Activated CD4-positive, alpha-beta T cell treated with anti-CD3 and anti-CD28 coated beads, Interleukin-2, amount 50 U/mL, for 4 hours (primary cell): ENCODE results near the gene NUAK2.

Experiments used
- DNase-seq, 2 experiments: peaks; one replicate each; pipeline ENCODE4 v3.0.0-alpha.2; 2020

NUAK2 gene

DNA sequence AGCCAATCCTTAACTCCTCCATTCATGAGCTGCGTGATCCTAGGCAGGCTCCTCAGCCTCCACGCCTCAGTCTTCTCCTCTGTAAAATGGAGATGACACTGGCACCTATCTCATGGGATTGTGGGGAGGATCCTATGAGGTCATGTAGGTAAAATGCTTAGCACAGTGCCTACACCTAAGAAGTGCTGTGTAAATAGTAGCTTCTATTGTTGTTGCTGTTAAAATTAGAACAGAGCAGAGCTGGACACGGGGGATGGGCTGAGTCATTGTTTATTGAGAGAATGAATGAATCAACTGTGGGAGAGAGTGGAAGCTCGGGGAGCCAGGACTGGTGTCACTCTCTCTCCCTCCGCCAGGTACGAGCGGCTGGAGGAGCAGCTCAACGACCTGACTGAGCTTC is 50.8 kb downstream of the NUAK2 start:
- DNase-seq, result no peak

GRCh38 chr1:205270271-205270670 is 51.3 kb downstream of the NUAK2 start:
- DNase-seq, result no peak

DNA sequence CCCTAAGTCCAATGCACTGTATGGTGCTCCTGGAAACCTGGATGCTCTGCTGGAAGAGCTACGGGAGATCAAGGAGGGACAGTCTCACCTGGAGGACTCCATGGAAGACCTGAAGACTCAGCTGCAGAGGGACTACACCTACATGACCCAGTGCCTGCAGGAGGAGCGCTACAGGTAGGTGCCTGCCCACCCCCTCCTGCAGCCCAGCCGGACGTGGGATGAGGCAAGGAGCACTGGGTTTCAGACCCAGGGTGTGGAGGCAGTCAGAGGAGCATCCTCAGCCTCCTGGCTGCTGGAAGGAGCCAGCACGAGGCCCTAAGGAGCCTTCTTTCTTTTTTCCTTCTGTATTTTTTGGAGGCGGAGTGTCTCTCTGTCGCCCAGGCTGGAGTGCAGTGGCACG is 51.8 kb downstream of the NUAK2 start:
- DNase-seq, result no peak

DNA sequence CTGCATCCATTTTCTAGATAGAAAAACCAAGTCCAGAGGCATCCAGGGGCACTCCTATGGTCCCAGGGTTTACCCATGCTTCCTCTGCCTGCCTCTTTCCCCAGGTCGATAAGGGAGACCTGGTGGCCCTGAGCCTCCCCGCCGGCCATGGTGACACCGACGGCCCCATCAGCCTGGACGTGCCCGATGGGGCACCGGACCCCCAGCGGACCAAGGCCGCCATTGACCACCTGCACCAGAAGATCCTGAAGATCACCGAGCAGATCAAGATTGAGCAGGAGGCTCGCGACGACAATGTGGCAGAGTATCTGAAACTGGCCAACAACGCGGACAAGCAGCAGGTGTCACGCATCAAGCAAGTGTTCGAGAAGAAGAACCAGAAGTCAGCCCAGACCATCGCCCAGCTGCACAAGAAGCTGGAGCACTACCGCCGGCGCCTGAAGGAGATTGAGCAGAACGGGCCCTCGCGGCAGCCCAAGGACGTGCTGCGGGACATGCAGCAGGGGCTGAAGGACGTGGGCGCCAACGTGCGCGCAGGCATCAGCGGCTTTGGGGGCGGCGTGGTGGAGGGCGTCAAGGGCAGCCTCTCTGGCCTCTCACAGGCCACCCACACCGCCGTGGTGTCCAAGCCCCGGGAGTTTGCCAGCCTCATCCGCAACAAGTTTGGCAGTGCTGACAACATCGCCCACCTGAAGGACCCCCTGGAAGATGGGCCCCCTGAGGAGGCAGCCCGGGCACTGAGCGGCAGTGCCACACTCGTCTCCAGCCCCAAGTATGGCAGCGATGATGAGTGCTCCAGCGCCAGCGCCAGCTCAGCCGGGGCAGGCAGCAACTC is 52.5 kb downstream of the NUAK2 start:
- DNase-seq, result no peak

GRCh38 chr1:205267306-205267902 is 54.1 kb downstream of the NUAK2 start:
- no peak for DNase-seq

GRCh38 chr1:205266611-205267305 is 54.8 kb downstream of the NUAK2 start:
- DNase-seq, result no peak

GRCh38 chr1:205263580-205264190 is 57.9 kb downstream of the NUAK2 start:
- DNase-seq, result no peak

DNA sequence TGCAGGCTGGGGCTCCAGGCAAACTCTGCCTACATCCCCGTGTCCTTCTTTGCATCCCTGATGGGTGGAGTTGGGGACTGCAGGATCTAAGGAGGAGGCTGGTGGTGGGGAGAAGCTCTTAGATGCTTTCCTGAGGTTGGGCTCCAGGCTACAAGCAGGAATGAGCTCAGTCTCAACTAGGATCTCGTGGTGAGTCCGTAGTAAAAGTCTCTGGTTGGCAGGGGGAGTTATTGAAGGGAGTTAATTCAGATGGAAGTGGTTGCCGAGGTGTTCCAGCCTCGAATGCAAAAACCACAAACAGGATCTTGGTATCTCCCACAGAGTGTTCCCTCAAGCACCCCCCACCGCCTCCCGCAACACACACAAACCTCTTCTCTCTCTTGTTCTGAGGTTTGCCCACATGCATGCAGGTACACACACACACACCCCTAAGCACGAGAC is 58.8 kb downstream of the NUAK2 start:
- DNase-seq, result no peak

DNA sequence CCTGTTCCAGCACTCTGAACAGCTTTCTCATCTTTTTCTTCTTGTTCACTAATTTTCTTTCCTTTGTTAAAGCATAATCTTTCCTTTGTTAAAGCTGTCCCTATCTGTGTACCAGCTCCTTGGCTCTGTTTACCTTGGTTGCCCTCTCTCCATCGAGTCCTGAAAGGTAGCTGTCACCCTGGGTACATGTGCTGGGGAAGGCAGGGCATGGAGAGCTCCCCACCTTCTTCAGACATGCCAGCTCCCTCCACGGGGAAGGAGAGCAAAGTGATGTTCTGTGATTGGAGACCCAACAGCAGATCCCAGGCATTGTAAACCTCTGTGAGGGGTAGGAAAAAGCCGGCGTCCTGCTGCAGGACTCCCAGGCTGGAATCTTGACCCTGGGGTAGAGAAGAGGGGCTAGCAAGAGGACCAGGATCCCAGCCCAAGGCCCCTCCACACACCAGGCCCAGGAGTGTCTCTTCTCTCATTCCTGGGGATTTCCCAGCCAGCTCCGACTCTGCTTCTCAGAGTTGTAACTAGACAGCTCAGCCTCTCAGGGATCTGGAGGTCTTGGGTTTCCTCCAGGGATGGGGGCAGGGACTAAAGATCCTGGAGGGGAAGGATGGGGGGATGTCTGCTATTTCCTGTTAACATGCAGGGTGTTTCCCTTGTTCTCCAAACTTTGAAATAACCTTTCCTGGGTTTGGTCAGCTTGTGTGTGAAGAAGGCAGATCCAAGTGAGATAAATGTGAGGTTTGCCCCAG is 59.4 kb downstream of the NUAK2 start:
- DNase-seq, result no peak

GRCh38 chr1:205260948-205261732 is 60.4 kb downstream of the NUAK2 start:
- DNase-seq, result no peak

- DNase-seq, result no peak
Measured at GRCh38 chr1:205259998-205260397, 61.5 kb downstream of the NUAK2 start.

GRCh38 chr1:205259324-205259832 is 62.2 kb downstream of the NUAK2 start:
- DNase-seq, result no peak

DNA sequence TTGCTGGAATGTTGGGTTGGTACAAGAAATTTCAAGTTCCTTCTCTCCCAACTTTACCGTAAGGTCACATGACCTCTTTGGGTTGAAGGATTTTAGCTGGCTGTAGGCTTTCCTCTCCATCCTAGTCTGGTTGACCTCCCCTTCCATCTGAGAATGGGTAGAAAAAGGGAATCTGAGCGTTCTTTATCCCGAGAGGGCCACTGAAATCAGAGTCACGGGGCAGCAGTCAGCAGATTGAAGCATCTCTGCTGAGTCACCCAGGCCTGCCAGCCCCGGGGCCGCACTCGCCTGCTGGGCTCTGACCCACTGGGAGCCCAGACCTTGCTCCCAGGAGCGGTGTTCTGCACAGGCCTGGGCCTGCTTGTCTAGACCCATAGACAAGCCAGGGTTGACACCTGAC is 62.8 kb downstream of the NUAK2 start:
- no peak for DNase-seq

DNA sequence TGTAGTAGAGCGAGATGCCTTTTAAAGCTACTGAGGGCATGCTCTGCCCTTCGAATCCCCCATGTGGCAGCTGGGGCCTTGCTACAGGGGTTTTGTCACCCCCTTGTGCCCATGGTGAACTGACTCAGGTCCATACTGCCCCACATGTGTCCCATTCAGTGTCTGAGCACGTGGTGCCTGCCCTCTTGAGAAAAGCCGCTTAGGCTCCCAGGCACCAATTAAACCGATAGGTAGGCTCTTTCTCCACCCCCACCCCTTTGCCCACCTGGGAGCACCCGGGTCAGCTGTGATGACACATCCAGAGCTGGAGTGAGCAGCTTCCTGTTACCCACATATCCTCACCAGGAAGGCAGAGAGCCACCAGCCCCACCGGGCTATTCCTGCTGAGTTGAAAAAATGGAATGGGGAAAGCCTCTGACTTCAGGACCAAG is 63.3 kb downstream of the NUAK2 start:
- no peak for DNase-seq

DNA sequence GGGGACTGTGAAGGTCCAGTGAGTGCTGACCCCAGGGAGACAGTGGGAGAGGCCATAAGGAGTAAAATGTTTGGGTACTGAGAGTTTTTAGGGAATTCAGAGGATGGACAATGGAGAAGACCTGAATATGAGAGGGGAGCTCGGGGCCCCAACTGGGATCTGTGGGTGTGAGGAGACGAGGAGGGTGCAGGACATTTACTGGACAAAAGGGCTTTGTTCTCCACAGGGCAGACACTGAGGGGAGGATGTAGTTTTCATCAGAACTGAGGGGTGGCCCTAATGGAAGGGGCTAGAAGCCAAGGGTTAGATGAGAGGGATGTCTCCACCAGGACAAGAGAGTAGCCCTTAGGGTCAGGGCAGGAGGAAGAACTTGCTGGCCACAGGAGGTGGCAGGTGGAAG is 63.8 kb downstream of the NUAK2 start:
- no peak for DNase-seq

DNA sequence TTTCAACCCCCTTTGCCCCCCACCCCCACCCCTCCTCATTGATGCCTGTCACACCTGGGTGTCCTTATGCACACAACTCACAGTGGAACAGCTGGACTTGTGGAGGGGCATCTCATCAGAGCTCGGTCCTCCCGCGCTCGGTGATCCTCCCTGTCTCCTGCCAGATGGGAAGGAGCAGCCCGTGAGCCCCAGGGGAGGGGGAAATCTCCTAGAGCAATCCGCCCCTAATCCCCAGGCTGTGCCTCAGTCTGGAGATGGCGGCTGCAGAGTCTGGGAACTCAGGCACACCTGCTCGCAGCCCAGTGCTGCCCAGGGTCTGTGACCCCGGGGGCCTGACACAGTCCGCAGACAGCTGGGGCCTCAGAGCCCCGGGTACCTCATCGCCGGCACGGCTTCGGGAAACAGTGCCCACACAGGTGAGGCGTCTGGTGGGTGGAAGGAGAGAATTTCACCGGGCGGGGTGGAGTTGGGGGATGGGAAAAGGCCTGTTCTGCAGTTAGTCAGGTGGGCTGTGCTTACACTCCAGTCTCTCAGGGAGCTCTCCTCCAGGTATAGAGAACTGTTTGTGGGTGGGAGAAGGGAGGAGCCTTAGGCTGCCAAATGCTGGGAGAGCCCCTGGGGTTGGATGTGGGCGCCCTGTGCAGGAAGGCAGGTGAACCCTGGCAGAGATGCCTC is 64.5 kb downstream of the NUAK2 start:
- no peak for DNase-seq

DNA sequence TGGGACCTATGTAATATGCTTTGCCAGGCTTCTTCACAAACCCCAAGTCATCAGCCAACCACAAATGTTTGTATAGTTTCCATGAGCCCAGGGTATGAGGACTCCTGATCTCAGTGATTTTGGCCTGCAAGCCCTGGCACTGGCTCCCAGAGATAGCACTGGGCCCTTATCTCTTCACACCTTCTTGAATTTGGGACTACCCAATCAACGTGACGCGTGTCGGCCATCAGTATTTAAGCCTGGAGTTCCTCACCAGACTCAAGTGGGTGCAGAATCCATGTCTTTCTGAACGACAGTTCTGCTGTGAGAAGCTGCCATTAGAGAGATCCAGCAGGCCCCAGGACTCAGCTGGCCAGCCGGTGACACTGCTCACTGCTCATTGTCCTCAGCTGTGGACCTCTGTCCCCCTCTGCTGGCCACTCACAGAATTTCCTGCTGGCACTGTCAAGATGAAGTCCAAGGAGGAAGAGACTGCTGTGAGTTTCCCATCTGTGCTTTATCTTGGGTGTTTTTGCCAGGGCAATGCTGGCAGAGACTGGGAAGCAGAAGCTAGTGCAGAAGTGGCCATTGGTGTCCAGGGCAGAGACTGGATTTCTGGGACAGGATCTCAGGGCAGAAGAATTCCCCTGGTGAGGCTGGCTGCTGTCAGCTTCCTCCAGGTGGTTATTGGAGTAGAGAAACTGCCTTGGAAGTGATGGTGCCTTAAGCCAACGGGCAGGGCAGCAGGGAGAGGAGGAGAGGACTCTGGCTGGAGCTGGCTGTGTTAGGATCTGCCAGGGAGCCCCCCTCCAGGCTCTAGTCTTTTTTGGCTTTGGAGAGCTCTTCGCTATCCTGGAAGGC is 65.4 kb downstream of the NUAK2 start:
- peak; percentile 83 to 86 for DNase-seq
